DMS 273 treated with DMSO at 0.1 percent for 48 hours (cell line): ENCODE results near the gene TMEM132D.

Experiments used
- DNase-seq: peaks from one replicate; lab custom pipeline; 2025; lab: John Stamatoyannopoulos, UW

Gene TMEM132D

DNA sequence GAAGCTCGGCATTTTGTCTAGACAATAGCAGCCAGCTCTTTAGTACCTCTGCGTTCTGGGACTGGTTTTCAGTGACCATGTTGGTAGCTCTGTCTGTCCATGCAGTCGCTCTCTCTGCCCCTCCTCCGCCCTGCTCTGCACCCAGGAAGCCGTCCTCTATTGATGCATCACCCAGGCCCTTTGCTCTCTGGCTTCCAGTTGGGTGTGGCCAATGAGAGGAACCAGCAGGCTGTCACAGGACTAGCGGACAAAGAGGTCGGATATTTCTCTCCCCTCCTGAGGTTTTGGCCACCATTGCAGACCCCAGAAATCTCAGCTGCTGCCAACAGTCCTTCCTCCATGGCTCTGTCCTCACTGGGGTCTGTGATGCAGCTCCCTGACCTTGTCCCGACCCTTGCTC lies 180.6 kb downstream of the TMEM132D start:
- DNase-seq = no peak

DNA sequence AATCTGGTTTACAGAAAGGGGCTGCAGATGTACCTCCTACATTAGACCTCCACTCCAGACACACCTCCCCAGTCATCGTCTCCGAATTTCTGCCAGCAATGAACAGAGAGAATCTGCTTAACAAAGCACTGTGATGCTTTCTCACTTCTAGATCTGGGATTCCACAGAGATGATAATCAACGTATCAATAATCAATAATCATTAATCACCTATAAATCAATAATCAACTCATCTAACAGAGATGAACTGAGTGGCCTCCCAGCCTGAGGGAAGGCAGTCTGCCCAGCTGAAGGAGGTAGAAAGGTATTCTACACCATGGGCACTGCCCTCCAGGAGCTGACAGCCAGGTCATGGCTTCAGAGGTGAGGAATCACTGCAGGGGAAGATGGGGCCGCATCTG lies 183.2 kb downstream of the TMEM132D start:
- DNase-seq = no peak

DNA sequence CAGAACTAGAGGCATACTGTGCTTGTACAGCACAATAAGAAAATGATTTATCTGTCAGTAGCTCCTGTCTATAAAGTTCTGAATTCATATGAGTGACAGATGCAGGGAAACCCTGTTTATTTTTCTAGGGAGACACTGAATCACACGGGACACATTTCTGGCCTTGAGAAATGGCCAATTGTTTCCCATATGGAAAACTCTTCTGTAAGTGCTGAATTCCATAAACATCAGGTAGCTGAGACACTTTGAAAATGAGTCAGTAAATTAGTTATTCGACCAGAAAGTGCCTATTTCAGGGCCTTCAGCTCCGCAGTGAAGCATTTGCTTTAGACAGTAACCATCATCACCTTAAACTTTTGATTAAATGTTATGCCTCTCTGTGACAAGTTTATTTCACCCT lies 184.4 kb downstream of the TMEM132D start:
- DNase-seq = no peak

DNA sequence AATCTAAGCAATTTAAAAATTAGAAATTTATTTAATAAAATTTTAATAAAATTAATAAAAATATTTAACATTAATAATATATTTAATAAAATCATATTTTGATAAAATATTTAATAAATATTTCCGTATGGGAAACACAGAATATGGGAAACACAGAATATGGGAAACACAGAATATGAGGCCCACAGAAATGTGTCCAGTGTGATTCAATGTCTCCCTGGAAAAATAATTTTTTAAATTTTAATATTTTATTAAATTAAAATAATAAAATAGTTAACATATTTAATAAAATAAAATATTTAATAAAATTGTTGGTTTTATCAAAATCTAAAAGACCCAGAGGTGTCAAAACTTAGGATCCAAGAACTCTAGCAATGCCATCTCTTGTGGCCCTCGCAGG lies 186.4 kb downstream of the TMEM132D start:
- no peak for DNase-seq

DNA sequence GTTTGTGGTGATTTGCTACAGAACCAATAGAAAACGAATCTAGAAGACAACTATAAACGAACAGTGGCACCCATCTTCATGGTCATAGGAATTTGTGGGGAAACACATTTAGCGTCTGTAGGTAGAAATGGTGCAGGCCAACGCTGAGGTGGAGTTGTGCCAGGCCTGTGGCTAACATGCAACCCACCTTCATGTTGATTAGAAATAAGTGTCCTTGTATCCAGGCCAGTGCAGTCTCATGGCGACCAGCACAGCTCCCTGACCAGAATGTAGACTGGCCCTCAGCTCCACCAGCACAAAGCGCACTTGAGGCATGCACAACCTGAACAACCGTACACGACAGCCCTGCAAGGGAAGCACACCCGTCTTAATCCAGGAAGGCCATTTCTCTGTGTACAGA lies 187.0 kb downstream of the TMEM132D start:
- DNase-seq = no peak

DNA sequence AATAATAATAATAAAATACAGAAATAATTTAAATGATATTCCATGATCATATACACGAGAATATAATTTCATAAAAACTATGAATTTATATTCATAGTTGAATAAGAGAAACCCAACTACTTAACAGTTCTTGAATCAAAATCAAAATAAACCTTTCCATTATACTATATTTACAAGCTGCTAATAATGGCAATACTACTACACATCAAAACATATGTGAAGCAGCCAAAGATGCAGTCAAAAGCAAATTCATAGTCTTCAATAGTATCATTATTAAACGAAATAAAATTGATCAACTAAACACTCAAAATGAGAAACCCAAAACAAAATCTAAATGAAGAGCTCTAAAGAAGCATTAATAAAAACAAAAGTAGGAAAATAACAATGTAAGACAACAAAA lies 197.1 kb downstream of the TMEM132D start:
- no peak for DNase-seq

DNA sequence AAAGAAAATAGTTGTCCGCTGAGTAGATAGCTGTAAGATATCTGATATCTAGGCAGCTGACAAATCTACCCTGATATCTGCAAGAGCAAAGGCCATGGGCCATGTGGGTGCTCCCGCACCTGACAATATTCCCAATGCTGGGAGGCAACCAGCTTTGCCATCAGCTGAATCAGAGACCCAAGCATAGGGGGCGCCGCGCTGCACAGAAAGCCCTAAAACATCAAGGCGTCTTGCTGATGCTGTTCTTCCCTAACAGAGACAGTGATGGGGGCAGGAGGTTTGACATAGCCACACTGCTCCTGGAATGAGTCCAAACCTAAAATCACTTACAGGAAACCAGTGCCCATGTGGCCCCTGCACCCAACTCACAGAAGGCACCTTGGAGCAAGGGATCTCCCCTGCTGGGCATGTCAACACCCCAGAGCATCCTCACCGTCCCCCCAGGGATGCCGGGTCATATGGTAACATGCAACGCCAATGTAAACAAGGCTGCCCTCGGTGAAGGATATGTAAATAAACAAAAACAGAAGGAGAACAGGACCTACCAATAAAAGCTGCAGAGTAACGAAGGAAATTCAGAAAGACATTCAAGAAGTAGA lies 199.5 kb downstream of the TMEM132D start:
- no peak for DNase-seq

DNA sequence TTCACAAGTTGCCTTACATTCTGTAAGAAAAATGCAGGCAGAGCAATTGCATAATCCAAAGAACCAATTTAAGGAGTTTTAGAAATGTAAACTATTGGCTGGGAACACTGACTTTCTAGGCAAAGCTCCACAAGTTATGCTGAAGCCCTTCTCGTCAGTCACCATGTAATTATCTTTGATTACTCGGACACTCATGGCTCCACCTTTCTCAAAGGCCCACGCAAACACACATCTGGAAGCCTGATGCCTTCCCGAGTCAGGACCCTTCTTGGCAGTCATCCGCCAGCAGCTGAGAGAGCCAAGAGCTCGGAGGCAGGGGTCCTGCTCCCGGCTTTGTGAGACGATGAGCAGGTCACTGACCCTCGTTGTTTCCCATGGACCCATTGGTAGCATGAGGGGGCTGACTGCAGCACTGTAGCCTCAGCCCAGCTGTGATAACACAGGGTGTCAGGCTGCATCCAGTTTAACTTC lies 202.2 kb downstream of the TMEM132D start:
- DNase-seq = no peak

DNA sequence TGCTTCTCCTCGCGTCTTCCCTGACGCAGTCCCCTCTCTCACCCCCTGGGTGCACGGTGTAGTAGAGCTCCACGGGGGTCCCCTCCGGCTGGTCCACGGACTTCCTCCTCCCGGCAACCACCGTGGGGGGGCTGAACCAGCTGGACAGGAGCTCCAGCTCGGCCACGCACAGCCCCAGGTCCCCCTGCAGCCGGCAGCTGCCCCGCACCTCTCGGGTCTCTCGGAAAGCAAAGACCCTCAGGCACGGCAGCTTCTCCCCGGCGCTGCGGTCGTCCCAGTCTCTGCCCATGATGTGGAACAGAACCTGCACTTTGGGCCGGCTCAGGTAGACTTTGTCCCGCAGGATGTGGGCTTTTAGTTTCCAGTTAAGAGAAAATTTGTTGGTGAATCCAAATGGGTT lies 203.8 kb downstream of the TMEM132D start:
- DNase-seq = no peak

DNA sequence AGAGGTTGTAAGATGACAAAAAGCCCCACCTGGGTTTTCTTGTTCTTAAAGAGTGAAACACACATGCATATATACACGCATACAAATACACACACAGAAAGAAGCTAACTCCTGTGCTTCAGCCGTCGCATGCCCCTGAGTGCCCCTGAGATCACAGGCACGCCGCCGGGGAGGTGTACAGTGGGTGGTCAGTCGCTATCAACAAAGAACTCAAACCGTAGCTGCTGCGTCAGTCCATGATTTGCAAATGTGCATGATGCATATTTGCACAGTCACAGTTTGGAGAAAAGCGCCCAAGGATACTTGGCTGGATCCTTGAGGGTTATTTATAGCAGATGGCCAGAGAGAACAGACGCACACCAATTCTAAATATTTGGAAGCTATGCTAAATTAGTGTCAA lies 206.9 kb downstream of the TMEM132D start:
- DNase-seq = no peak

DNA sequence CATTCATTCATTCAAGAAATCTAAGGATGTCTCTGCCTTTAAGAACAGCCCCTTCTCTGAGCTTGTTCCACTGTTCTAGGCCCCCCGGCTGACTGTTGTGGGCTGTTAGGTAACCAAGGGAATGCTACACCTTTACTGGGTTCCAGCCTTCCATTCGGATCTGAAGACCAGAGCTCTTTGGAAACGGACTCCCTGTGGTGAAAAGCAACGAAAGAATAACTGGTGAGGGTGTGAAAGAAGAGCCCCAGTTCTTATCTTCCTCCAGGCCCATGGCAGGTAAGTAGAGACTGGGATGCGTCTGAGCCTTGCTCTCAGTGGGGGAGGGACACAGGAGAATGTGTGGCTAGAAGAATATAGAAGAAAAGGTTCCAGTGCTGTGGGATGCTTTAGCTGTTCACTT lies 207.4 kb downstream of the TMEM132D start:
- no peak for DNase-seq

DNA sequence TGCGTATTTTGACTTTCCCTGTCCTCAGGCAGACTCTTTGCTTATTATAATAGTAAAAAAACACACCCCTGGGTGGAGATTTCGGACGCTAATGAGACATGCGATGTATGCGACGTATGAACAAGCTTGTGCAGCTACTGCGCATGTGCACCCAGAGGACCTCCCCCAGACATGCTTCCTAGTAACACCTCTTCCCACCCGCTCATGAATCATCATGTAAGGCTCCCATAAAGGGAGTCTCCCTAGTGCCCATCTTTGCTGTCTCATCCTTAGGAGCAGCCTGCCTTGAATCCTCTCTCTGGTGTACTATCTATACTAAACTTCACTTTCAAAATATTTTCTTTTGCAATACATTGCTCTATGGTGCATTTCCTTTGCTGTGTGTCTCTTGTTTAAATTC lies 210.1 kb downstream of the TMEM132D start:
- DNase-seq = no peak

DNA sequence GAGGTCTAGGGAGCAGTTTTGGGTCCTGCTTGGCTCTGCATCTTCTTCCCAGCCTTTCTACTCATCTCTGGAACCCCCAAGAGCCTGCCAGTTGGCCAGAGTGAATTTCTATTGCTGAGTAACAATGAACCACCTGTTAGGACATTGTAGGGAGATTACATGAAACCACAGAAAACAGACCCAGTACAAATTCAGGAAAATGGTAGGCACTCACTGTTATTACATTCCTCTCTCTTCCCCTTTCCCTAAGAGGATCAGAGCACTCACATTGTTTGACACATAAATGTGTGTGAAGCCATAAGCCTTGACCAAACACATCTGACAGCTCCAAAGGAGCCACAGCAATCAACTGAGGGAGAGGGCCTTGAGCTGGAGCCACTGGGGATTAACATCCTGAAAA lies 216.1 kb downstream of the TMEM132D start:
- no peak for DNase-seq

DNA sequence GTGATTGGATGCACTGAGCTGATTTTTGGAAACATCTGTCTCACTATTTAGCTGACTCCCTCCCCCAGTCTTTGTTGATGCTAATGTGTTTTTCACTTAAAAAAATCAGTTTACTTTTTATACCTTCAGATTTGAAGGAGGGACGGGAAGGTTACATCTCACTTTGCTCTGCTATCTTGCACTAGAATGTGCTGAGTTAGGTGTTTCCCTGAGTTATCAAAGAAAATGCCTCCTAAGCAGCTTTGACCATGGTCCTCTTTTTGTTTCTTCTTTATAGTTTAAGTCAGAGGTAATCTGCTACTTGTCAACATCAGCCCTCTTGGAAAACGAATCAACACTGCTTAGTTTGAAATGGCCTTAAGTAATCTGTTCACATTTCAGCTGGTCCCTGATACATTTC lies 222.0 kb downstream of the TMEM132D start:
- no peak for DNase-seq

DNA sequence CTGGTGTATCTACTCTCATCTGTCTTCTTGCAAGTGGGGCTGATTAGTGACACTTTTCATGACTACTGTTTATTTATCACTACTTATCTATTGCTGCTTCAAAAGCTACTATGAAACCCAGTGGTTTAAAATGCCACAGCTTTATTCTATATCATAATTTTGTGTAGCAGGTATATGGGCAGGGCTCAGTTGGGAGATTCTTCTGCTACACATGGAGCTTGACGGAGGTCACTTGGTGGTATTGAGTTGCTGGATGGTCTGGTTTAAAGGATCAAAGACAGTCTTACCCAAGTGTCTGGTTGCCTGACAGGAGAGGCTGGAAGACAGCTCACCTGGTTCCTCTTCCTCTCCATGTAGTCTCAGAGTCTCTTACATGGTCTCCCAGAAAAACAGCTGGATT lies 222.7 kb downstream of the TMEM132D start:
- no peak for DNase-seq

DNA sequence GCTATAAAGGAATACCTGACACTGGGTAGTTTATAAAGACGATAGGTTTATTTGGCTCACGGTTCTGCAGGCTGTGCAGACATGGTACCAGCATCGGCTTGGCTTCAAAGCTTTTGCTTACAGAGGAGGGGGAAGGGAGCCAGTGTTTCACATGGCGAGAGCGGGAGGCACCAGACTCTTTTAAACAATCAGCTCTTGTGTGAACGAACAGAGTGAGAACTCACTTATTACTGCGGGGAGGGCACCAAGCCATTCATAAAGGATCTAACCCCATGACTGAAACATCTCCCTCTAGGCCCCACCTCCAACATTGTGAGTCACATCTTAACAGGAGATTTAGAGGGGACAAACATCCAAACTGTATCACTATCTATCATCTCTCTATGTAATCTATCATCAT lies 227.4 kb downstream of the TMEM132D start:
- no peak for DNase-seq

DNA sequence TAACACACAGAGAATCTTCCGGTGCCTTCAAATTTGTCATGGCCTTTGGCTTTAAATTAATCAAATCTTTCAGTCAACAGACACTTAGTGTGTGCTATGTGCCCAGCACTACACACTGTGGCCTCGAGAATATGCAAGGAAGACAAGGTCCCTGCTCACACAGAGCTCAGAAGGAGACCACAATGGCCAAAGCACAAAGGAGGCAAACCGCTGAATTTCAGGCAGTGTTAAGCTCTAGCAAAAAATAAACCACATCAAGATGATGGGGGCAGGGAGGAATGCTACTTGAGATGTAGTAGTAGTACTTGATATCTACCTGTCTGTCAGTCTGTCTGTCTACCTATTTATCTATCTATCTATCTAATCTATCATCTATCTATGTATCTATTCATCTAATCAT lies 227.9 kb downstream of the TMEM132D start:
- no peak for DNase-seq

DNA sequence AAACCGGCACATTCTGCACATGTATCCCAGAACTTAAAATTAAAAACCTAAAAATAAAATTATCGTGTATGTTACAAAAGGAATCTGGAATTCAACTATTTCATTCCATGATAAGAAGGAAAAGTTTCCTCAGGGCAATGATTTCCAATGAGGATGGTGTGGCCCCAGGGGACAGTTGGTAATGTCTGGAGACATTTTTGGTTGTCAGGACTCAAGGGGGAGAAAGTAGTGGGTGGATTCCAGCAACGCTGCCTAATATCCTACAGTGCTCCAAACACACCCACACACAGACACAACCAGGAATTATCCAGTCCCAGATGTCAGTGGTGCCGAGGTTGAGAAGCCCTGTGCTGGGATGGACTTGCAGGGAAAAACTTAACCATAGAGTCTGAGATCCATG lies 228.3 kb downstream of the TMEM132D start:
- no peak for DNase-seq

DNA sequence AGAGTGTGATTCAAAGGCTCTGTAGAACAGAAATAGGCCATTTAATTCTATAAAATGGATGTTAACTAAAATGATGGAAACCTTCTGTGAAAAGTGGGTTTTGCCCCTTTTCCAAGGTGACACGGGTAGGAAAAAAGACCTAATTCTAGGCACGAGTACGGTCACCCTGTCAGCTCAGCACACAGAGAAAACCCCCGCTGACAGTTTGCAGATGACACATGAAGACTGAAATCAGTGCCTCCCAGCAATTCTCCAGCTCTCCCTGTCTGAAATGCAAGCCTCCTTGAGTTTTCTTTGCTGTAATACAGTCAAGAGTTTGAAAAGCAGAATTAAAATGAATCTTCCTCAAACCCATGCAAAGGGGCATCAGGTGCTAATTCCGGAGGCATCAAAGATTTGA lies 230.0 kb downstream of the TMEM132D start:
- DNase-seq = no peak

DNA sequence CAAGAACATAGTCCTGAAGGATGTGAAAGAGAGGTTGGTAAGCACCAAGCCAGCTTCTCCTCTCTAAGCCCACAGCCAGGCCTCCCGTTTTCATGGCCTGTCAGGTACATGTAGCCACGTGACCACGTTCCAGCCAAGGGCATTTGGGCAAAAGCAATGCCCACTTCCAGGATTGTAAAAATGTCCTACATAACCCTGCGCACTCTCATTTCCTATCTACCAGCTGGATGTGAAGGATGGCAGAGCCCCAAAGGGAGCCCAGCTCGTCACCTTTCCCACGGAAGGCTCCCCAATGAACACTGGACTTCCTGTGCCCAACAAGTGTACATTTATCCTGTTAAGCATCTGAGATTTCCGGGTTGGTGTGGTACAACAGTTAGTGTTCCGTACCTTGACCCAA lies 231.7 kb downstream of the TMEM132D start:
- no peak for DNase-seq

DNA sequence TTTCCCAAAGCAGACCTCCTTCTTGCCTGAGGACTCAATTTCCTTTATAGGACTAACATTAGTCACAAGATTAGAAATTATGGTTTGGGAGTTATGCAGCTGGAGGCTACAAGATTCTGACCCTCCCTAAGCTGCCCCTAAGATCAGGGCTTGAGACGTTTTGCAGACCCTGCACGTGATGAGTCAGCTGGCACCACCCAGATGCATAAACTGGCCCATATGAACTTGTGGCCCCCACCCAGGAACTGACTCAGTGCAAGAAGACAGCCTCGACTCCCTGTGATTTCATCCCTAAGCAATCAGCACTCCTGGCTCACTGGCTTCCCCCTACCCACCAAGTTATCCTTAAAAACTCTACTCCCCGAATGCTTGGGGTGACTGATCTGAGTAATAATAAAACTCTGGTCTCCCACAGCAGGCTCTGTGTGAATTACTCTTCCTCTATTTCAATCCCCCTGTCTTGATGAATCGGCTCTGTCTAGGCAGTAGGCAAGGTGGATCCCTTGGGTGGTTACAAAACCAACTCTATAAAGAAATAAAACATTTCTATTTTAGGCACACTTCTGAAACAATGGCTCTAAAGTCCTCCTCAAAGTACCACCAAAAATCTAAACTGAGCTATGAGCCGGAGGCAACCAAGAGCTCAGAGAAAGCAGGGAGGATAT lies 233.4 kb downstream of the TMEM132D start:
- no peak for DNase-seq

DNA sequence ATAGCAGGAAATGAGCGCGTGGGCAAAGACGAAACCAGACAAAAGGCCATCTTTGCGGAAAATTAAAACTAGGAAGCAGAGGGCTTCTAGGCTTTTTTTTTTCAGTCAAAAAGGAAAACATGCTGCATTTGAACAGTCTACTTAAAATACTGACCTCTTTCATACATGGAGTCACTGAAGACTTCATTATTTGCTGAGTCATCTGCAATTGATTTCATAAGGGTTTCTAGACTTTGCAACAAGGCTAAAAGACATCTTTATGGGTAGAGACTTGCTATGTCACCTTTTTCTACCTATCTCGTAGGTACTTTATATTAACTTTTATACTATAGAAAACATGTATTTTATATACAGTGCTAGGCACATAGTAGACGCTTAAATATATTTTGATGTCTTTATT lies 238.4 kb downstream of the TMEM132D start:
- no peak for DNase-seq

DNA sequence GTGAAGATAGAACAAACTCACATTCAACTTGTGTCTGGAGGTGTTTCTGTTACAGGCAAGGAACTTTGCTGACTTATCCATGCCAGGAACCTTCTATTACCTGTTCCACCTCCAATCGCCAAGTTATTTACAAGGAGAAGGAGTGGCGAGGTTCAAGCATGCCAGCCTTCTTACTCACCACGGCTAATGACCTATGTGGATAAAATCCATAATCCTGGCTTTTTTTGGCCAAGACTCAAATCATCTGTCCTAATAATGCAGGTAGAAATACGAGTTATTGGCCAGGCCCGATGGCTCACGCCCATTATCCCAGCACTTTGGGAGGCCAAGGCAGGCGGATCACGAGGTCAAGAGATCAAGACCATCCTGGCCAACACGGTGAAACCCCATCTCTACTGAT lies 241.6 kb downstream of the TMEM132D start:
- DNase-seq = no peak

DNA sequence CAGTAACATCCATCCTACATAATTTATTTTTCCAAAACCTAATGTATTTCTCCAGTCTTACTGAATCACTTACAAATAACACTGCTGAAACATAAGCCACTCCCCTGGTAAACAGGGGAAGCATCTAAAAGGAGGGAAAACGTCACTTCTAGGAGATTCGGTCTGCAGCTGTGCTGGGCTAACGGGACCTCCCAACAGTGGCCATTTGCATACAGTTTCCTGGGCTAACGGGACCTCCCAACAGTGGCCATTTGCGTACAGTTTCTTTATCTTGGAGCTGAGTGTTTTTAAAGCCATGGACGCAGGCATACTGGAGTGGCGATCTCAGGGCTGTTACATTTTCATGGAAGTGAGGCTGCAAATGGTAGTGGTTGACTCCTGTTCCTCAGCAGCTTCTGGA lies 242.9 kb downstream of the TMEM132D start:
- no peak for DNase-seq
